ENCODE results near the gene CD72.
"Not testable (repeated sequence)": the region's sequence is repeated elsewhere in the genome, so short reads cannot be mapped to it uniquely, and the experiment has no call there.

- TF ChIP-seq, protein P1, sequence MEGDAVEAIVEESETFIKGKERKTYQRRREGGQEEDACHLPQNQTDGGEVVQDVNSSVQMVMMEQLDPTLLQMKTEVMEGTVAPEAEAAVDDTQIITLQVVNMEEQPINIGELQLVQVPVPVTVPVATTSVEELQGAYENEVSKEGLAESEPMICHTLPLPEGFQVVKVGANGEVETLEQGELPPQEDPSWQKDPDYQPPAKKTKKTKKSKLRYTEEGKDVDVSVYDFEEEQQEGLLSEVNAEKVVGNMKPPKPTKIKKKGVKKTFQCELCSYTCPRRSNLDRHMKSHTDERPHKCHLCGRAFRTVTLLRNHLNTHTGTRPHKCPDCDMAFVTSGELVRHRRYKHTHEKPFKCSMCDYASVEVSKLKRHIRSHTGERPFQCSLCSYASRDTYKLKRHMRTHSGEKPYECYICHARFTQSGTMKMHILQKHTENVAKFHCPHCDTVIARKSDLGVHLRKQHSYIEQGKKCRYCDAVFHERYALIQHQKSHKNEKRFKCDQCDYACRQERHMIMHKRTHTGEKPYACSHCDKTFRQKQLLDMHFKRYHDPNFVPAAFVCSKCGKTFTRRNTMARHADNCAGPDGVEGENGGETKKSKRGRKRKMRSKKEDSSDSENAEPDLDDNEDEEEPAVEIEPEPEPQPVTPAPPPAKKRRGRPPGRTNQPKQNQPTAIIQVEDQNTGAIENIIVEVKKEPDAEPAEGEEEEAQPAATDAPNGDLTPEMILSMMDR (conservative IDR thresholded peaks at IDR 0.05; ENCODE audit: low read depth, low read length) = not testable (repeated sequence)
- TF ChIP-seq EZH2 (IDR thresholded peaks at IDR 0.05; ENCODE audit: low read length, unreplicated experiment); EZH2phosphoT487 (IDR thresholded peaks at IDR 0.05; ENCODE audit: borderline replicate concordance, low read length): not testable (repeated sequence)
These were observed 21.3 kb downstream of the CD72 start for GRCh38 chr9:35596907-35597306.

Data from PC-3 (cell line).